ENCODE data around the gene GPATCH11.

Gene GPATCH11

GRCh38 chr2:37102588-37102987 lies 18.3 kb downstream of the GPATCH11 start:
- Histone ChIP-seq H3K9me3 (ENCODE audit: control insufficient read depth, low read length) (no peaks in the 10 kb centered on the region), H3K27ac (ENCODE audit: insufficient read depth, low read length, poor library complexity, severe bottlenecking) (no peak overlapping the region)

DNA sequence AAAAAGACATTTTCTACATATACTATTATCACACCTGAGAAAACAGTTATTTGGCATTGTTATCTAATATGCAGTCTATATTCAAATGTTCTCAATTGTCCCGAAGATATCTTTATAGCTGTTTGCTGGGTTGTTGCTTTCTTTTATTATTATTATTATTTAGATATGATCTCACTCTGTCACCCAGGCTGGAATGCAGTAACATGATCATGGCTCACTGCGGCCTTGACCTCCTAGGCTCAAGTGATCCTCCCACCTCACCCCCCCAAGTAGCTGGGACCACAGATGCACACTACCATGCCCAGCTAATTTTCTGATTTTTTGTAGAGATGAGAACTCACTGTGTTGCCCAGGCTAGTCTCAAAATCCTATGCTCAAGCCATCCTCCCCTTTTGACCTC lies 19.9 kb downstream of the GPATCH11 start:
- DNase-seq, result no peak
- H3K27ac ChIP-seq (ENCODE audit: insufficient read depth, low read length, poor library complexity, severe bottlenecking), result no peak overlapping the region
- no peaks in the 10 kb centered on the region for H3K9me3 ChIP-seq (ENCODE audit: control insufficient read depth, low read length)
- no peak overlapping the region for H3K4me3 ChIP-seq (ENCODE audit: insufficient read depth, low read depth, low read length, poor library complexity, severe bottlenecking)
- H3K36me3 ChIP-seq (ENCODE audit: control insufficient read depth, insufficient read depth, low read length), result peaks cover 56% of the 10 kb centered on the region
- H3K27me3 ChIP-seq (replicated peaks; ENCODE audit: control insufficient read depth, insufficient read depth, low read length, poor library complexity, severe bottlenecking), result no peaks in the 10 kb centered on the region
- H3K4me1 ChIP-seq (ENCODE audit: control insufficient read depth, insufficient read depth, low read length, poor library complexity, severe bottlenecking), result no peaks in the 10 kb centered on the region

More at GRCh38 chr2:37102588-37102987, 18.3 kb downstream of the GPATCH11 start:
- no peaks in the 10 kb centered on the region for H3K4me1 ChIP-seq (ENCODE audit: control insufficient read depth, insufficient read depth, low read length, poor library complexity, severe bottlenecking)
- no peak overlapping the region for H3K4me3 ChIP-seq (ENCODE audit: insufficient read depth, low read depth, low read length, poor library complexity, severe bottlenecking)
- no peak for DNase-seq
- H3K36me3 ChIP-seq (ENCODE audit: control insufficient read depth, insufficient read depth, low read length), result peaks cover 52% of the 10 kb centered on the region
- no peaks in the 10 kb centered on the region for H3K27me3 ChIP-seq (replicated peaks; ENCODE audit: control insufficient read depth, insufficient read depth, low read length, poor library complexity, severe bottlenecking)

DNA sequence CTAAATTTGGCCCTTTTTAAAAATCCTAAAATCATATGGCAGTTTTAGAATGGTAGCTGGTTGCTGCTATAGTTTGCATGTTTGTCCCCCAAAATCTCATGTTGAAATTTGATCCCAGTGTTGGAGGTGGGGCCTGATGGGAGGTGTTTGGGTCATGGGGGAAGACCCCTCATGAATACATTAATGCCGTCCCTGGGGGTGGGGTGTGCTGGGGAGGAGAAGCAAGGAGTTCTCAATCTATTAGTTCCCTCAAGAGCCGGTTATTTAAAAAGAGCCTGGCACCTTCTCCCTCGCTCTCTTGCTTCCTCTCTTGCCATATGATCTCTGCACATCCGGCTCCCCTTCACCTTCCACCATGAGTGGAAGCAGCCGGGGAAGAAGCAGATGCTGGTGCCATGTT lies 20.8 kb downstream of the GPATCH11 start:
- Histone ChIP-seq H3K9me3 (ENCODE audit: control insufficient read depth, low read length) (no peaks in the 10 kb centered on the region), H3K27ac (ENCODE audit: insufficient read depth, low read length, poor library complexity, severe bottlenecking) (no peak overlapping the region), H3K36me3 (ENCODE audit: control insufficient read depth, insufficient read depth, low read length) (peaks cover 54% of the 10 kb centered on the region), H3K4me1 (ENCODE audit: control insufficient read depth, insufficient read depth, low read length, poor library complexity, severe bottlenecking) (no peaks in the 10 kb centered on the region), H3K27me3 (replicated peaks; ENCODE audit: control insufficient read depth, insufficient read depth, low read length, poor library complexity, severe bottlenecking) (no peaks in the 10 kb centered on the region), H3K4me3 (ENCODE audit: insufficient read depth, low read depth, low read length, poor library complexity, severe bottlenecking) (no peak overlapping the region)
- DNase-seq, result no peak

- Histone ChIP-seq H3K4me3 (ENCODE audit: insufficient read depth, low read depth, low read length, poor library complexity, severe bottlenecking) (no peak overlapping the region), H3K9me3 (ENCODE audit: control insufficient read depth, low read length) (no peaks in the 10 kb centered on the region), H3K36me3 (ENCODE audit: control insufficient read depth, insufficient read depth, low read length) (peaks cover 51% of the 10 kb centered on the region), H3K27ac (ENCODE audit: insufficient read depth, low read length, poor library complexity, severe bottlenecking) (no peak overlapping the region), H3K4me1 (ENCODE audit: control insufficient read depth, insufficient read depth, low read length, poor library complexity, severe bottlenecking) (no peaks in the 10 kb centered on the region), H3K27me3 (replicated peaks; ENCODE audit: control insufficient read depth, insufficient read depth, low read length, poor library complexity, severe bottlenecking) (no peaks in the 10 kb centered on the region)
- no peak for DNase-seq
These were observed 25.2 kb downstream of the GPATCH11 start for GRCh38 chr2:37109523-37109922.

DNA sequence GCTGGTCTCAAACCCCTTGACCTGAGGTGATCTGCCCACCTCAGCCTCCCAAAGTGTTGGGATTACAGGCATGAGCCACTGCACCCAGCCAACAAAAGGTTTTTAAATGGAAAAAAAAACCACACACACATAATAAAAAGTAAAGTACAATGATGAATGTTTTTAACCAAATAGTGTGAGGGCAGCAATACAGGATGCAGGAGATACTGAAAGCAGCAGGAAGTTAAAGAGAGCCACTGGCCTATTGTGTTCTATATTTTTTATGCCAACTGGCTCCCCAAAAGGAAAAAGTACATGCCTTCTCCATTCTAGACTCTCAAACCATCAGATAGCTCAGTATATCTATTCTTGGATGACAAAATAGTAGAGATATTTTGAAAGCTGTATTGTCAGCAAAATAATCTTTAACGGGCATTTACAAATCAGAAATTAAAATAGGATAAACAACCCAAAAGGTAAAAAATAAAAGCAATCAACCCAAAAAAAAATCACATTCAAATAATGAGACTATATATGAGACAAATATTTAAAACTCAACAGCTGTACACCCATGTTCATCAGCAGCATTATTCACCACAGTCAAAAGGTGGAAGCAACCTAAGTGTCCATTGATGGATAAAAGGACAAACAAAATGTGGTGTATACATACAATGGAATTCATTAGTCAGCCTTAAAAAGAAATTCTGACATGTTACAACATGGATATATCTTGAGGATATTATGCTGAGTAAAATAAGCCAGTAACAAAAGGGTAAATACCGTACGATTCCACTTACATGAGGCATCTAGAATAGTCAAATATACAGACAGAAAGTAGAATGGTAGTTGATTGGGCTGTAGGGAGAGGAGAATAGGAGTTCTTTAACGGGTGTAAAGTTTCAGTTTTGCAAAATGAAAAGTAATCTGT lies 26.2 kb downstream of the GPATCH11 start:
- peaks cover 46% of the 10 kb centered on the region for H3K36me3 ChIP-seq (ENCODE audit: control insufficient read depth, insufficient read depth, low read length)
- H3K27me3 ChIP-seq (replicated peaks; ENCODE audit: control insufficient read depth, insufficient read depth, low read length, poor library complexity, severe bottlenecking), result no peaks in the 10 kb centered on the region
- no peak overlapping the region for H3K27ac ChIP-seq (ENCODE audit: insufficient read depth, low read length, poor library complexity, severe bottlenecking)
- H3K4me1 ChIP-seq (ENCODE audit: control insufficient read depth, insufficient read depth, low read length, poor library complexity, severe bottlenecking), result no peaks in the 10 kb centered on the region
- H3K4me3 ChIP-seq (ENCODE audit: insufficient read depth, low read depth, low read length, poor library complexity, severe bottlenecking), result no peak overlapping the region
- H3K9me3 ChIP-seq (ENCODE audit: control insufficient read depth, low read length), result no peaks in the 10 kb centered on the region
- no peak for DNase-seq

- no peaks in the 10 kb centered on the region for H3K27me3 ChIP-seq (replicated peaks; ENCODE audit: control insufficient read depth, insufficient read depth, low read length, poor library complexity, severe bottlenecking)
- H3K36me3 ChIP-seq (ENCODE audit: control insufficient read depth, insufficient read depth, low read length), result peaks cover 45% of the 10 kb centered on the region
- DNase-seq, result no peak
- H3K27ac ChIP-seq (ENCODE audit: insufficient read depth, low read length, poor library complexity, severe bottlenecking), result no peak overlapping the region
- H3K4me1 ChIP-seq (ENCODE audit: control insufficient read depth, insufficient read depth, low read length, poor library complexity, severe bottlenecking), result no peaks in the 10 kb centered on the region
- H3K9me3 ChIP-seq (ENCODE audit: control insufficient read depth, low read length), result no peaks in the 10 kb centered on the region
- no peak overlapping the region for H3K4me3 ChIP-seq (ENCODE audit: insufficient read depth, low read depth, low read length, poor library complexity, severe bottlenecking)
These were observed 27.6 kb downstream of the GPATCH11 start for GRCh38 chr2:37111958-37112357.

DNA sequence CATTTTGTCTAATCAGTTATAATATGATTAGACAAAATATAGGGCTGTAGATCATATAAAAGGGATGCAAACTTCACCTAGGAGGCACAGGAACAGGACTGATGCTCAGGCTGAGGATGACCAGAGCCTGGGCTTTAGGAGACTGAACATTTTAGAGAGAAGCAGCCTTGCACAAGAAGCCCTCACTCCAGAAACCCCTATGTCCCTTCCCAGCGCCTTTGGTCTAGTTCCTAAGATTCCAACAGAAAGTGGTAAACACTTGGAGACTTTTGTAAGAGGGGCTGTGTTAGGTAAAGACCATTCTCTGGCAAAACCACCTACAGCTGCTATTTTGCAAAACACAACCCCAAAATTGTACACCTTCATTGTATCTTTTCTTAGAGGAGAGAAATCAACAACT lies 33.2 kb downstream of the GPATCH11 start:
- Histone ChIP-seq H3K4me1 (ENCODE audit: control insufficient read depth, insufficient read depth, low read length, poor library complexity, severe bottlenecking) (no peaks in the 10 kb centered on the region), H3K36me3 (ENCODE audit: control insufficient read depth, insufficient read depth, low read length) (peaks cover 33% of the 10 kb centered on the region), H3K4me3 (ENCODE audit: insufficient read depth, low read depth, low read length, poor library complexity, severe bottlenecking) (no peak overlapping the region), H3K27me3 (replicated peaks; ENCODE audit: control insufficient read depth, insufficient read depth, low read length, poor library complexity, severe bottlenecking) (no peaks in the 10 kb centered on the region), H3K27ac (ENCODE audit: insufficient read depth, low read length, poor library complexity, severe bottlenecking) (no peak overlapping the region), H3K9me3 (ENCODE audit: control insufficient read depth, low read length) (no peaks in the 10 kb centered on the region)
- DNase-seq, result no peak

- Histone ChIP-seq H3K4me1 (ENCODE audit: control insufficient read depth, insufficient read depth, low read length, poor library complexity, severe bottlenecking) (no peaks in the 10 kb centered on the region), H3K4me3 (ENCODE audit: insufficient read depth, low read depth, low read length, poor library complexity, severe bottlenecking) (no peak overlapping the region), H3K27me3 (replicated peaks; ENCODE audit: control insufficient read depth, insufficient read depth, low read length, poor library complexity, severe bottlenecking) (no peaks in the 10 kb centered on the region), H3K36me3 (ENCODE audit: control insufficient read depth, insufficient read depth, low read length) (peaks cover 32% of the 10 kb centered on the region), H3K27ac (ENCODE audit: insufficient read depth, low read length, poor library complexity, severe bottlenecking) (no peak overlapping the region), H3K9me3 (ENCODE audit: control insufficient read depth, low read length) (no peaks in the 10 kb centered on the region)
- no peak for DNase-seq
These were observed 34.8 kb downstream of the GPATCH11 start for GRCh38 chr2:37119157-37119556.

GRCh38 chr2:37125416-37125815 lies 41.1 kb downstream of the GPATCH11 start:
- H3K4me1 ChIP-seq (ENCODE audit: control insufficient read depth, insufficient read depth, low read length, poor library complexity, severe bottlenecking), result no peaks in the 10 kb centered on the region
- no peak overlapping the region for H3K4me3 ChIP-seq (ENCODE audit: insufficient read depth, low read depth, low read length, poor library complexity, severe bottlenecking)
- no peaks in the 10 kb centered on the region for H3K9me3 ChIP-seq (ENCODE audit: control insufficient read depth, low read length)
- H3K27me3 ChIP-seq (replicated peaks; ENCODE audit: control insufficient read depth, insufficient read depth, low read length, poor library complexity, severe bottlenecking), result no peaks in the 10 kb centered on the region
- peaks cover 38% of the 10 kb centered on the region for H3K36me3 ChIP-seq (ENCODE audit: control insufficient read depth, insufficient read depth, low read length)
- DNase-seq, result no peak
- H3K27ac ChIP-seq (ENCODE audit: insufficient read depth, low read length, poor library complexity, severe bottlenecking), result no peak overlapping the region

- no peak for DNase-seq
- Histone ChIP-seq H3K36me3 (ENCODE audit: control insufficient read depth, insufficient read depth, low read length) (peaks cover 69% of the 10 kb centered on the region), H3K27ac (ENCODE audit: insufficient read depth, low read length, poor library complexity, severe bottlenecking) (no peak overlapping the region), H3K4me3 (ENCODE audit: insufficient read depth, low read depth, low read length, poor library complexity, severe bottlenecking) (no peak overlapping the region), H3K9me3 (ENCODE audit: control insufficient read depth, low read length) (no peaks in the 10 kb centered on the region), H3K4me1 (ENCODE audit: control insufficient read depth, insufficient read depth, low read length, poor library complexity, severe bottlenecking) (no peaks in the 10 kb centered on the region), H3K27me3 (replicated peaks; ENCODE audit: control insufficient read depth, insufficient read depth, low read length, poor library complexity, severe bottlenecking) (no peaks in the 10 kb centered on the region)
These were observed 48.6 kb downstream of the GPATCH11 start for GRCh38 chr2:37132914-37133313.
